ENCODE results near the gene NRM.

The NRM gene

DNA sequence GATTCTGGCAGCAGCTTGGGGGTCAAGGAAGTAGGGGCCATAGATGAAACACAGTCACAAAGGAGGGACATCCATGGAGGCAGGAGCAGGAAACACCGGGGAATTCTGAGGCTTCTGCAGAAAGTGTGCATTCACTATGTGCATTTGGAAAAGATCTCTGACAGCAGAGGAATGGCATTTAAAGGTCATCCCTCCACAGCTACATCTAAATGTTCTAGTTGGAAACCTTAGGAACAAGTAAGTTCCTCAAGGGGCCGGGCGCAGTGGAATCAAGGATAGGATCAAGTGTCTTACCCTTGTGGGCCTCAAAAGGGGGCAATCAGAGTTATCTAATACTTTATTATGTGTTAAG is 35.1 kb downstream of the NRM start:
- Histone ChIP-seq H3K27ac (ENCODE audit: low read depth, low read length) (no peak overlapping the region), H3K36me3 (ENCODE audit: low read length) (peaks cover 10% of the 10 kb centered on the region; the same call in 1 of the 2 replicates)

GRCh38 chr6:30654798-30655742 is 35.7 kb downstream of the NRM start:
- H3K79me2 ChIP-seq (ENCODE audit: insufficient read depth, low read length): no peaks in the 10 kb centered on the region
- H3K36me3 ChIP-seq (ENCODE audit: low read length): peaks cover 10% of the 10 kb centered on the region; the same call in 1 of the 2 replicates
- no peaks in the 10 kb centered on the region for H3K27me3 ChIP-seq (ENCODE audit: low read length)
- H3K9me2 ChIP-seq (replicated peaks; ENCODE audit: insufficient read depth, low read length): no peaks in the 10 kb centered on the region
- no peak overlapping the region for H2AFZ ChIP-seq (ENCODE audit: low read depth, low read length, severe bottlenecking)
- no peak overlapping the region for H3K9ac ChIP-seq (ENCODE audit: low read length)
- H3K9me3 ChIP-seq (ENCODE audit: insufficient read depth, low read length): no peaks in the 10 kb centered on the region
- no peak overlapping the region for H3K4me2 ChIP-seq (ENCODE audit: low read depth, low read length, poor library complexity, severe bottlenecking)
- no peak overlapping the region for H3K4me3 ChIP-seq (ENCODE audit: insufficient read depth, low read length, poor library complexity, severe bottlenecking)
- no peaks in the 10 kb centered on the region for H4K20me1 ChIP-seq (ENCODE audit: low read depth, low read length)
- peaks cover 19% of the 10 kb centered on the region for H3F3A ChIP-seq (ENCODE audit: insufficient read depth)
- no peak for TF ChIP-seq EZH2phosphoT487 (conservative IDR thresholded peaks at IDR 0.05; ENCODE audit: low read length)
- TF ChIP-seq CTCF (IDR thresholded peaks at IDR 0.05; ENCODE audit: insufficient read depth, low read length, poor library complexity, severe bottlenecking): no peak
- no peak overlapping the region for H3K27ac ChIP-seq (ENCODE audit: low read depth, low read length)

More for the DNA sequence above, 35.1 kb downstream of the NRM start:
- Histone ChIP-seq H3F3A (ENCODE audit: insufficient read depth) (peaks cover 19% of the 10 kb centered on the region), H3K4me3 (ENCODE audit: insufficient read depth, low read length, poor library complexity, severe bottlenecking) (no peak overlapping the region), H4K20me1 (ENCODE audit: low read depth, low read length) (no peaks in the 10 kb centered on the region), H3K79me2 (ENCODE audit: insufficient read depth, low read length) (no peaks in the 10 kb centered on the region), H3K9me3 (ENCODE audit: insufficient read depth, low read length) (no peaks in the 10 kb centered on the region), H2AFZ (ENCODE audit: low read depth, low read length, severe bottlenecking) (no peak overlapping the region), H3K27me3 (ENCODE audit: low read length) (no peaks in the 10 kb centered on the region), H3K9me2 (replicated peaks; ENCODE audit: insufficient read depth, low read length) (no peaks in the 10 kb centered on the region), H3K4me2 (ENCODE audit: low read depth, low read length, poor library complexity, severe bottlenecking) (no peak overlapping the region), H3K9ac (ENCODE audit: low read length) (no peak overlapping the region)
- TF ChIP-seq CTCF (IDR thresholded peaks at IDR 0.05; ENCODE audit: insufficient read depth, low read length, poor library complexity, severe bottlenecking) (no peak), EZH2phosphoT487 (conservative IDR thresholded peaks at IDR 0.05; ENCODE audit: low read length) (no peak)

DNA sequence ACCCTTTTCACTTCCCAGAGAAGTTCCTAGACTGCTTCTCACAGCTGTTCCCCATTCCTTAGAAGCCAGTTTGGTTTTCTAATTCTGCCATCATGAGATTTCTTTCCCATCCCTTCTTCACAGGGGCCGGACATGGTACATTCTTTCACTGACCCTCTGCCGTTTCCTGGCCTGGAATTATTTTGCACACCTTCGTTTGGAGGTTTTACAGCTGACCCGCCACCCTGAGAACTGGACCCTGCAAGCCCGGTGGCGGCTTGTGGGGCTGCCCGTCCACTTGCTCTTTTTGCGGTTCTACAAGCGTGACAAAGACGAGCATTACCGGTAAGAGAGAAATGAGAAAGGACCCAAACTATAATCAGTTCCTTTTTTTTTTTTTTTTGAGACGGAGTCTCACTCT is 39.6 kb downstream of the NRM start:
- H2AFZ ChIP-seq (ENCODE audit: low read depth, low read length, severe bottlenecking): no peak overlapping the region
- peaks cover 25% of the 10 kb centered on the region for H3F3A ChIP-seq (ENCODE audit: insufficient read depth)
- no peaks in the 10 kb centered on the region for H3K27me3 ChIP-seq (ENCODE audit: low read length)
- no peak overlapping the region for H3K27ac ChIP-seq (ENCODE audit: low read depth, low read length)
- peaks cover 8% of the 10 kb centered on the region; the same call in 1 of the 2 replicates for H4K20me1 ChIP-seq (ENCODE audit: low read depth, low read length)
- no peaks in the 10 kb centered on the region for H3K9me2 ChIP-seq (replicated peaks; ENCODE audit: insufficient read depth, low read length)
- H3K9ac ChIP-seq (ENCODE audit: low read length): no peak overlapping the region
- peaks cover 7% of the 10 kb centered on the region; the same call in 1 of the 2 replicates for H3K36me3 ChIP-seq (ENCODE audit: low read length)
- H3K79me2 ChIP-seq (ENCODE audit: insufficient read depth, low read length): peaks cover 33% of the 10 kb centered on the region
- H3K9me3 ChIP-seq (ENCODE audit: insufficient read depth, low read length): no peaks in the 10 kb centered on the region
- no peak overlapping the region for H3K4me2 ChIP-seq (ENCODE audit: low read depth, low read length, poor library complexity, severe bottlenecking)
- no peak for TF ChIP-seq CTCF (IDR thresholded peaks at IDR 0.05; ENCODE audit: insufficient read depth, low read length, poor library complexity, severe bottlenecking)
- TF ChIP-seq EZH2phosphoT487 (conservative IDR thresholded peaks at IDR 0.05; ENCODE audit: low read length): no peak
- H3K4me3 ChIP-seq (ENCODE audit: insufficient read depth, low read length, poor library complexity, severe bottlenecking): no peak overlapping the region

All from SU-DHL-6 (cell line).